Measurements from ENCODE around the gene GRM2. TPM values are rescaled to one million over a fixed set of nuclear protein-coding genes. Genes with fewer than 3 reads are reported as not detected.

GRM2 gene
- 0.08 TPM for total RNA-seq

- ATAC-seq, result peak; percentile 84
Observed at GRCh38 chr3:51706788-51707731, at the start of gene GRM2. Gene GRM2 (plus strand): TSS chr3:51707068. CDS start chr3:51708984, 1,916 bp downstream.

GRCh38 chr3:51657234-51657633, 49.6 kb upstream of the GRM2 start:
- ATAC-seq, result no peak

- ATAC-seq, result no peak
Observed at GRCh38 chr3:51659942-51660341, 46.9 kb upstream of the GRM2 start.

- ATAC-seq, result no peak
Observed at GRCh38 chr3:51662456-51662855, 44.4 kb upstream of the GRM2 start.

- ATAC-seq, result no peak
Observed at GRCh38 chr3:51668756-51669155, 38.1 kb upstream of the GRM2 start.

GRCh38 chr3:51669241-51670052, 37.4 kb upstream of the GRM2 start:
- ATAC-seq, result peak; percentile 77

GRCh38 chr3:51670053-51670822, 36.6 kb upstream of the GRM2 start:
- ATAC-seq, result no peak

- peak; percentile 86 for ATAC-seq
Observed at GRCh38 chr3:51670823-51671733, 35.8 kb upstream of the GRM2 start, which contains the start of gene TEX264. Gene TEX264 (plus strand): TSS chr3:51671252. CDS start chr3:51674305, 3,053 bp downstream.

GRCh38 chr3:51671734-51672475, 35.0 kb upstream of the GRM2 start:
- ATAC-seq, result peak; percentile 20

- ATAC-seq, result no peak
Observed at GRCh38 chr3:51673181-51673801, 33.6 kb upstream of the GRM2 start.

GRCh38 chr3:51673802-51674654, 32.8 kb upstream of the GRM2 start:
- no peak for ATAC-seq

GRCh38 chr3:51675201-51675611, 31.7 kb upstream of the GRM2 start:
- peak; percentile 67 for ATAC-seq

- ATAC-seq, result no peak
Observed at GRCh38 chr3:51676102-51676640, 30.7 kb upstream of the GRM2 start.

- no peak for ATAC-seq
Observed at GRCh38 chr3:51677358-51677757, 29.5 kb upstream of the GRM2 start.

GRCh38 chr3:51678186-51678585, 28.7 kb upstream of the GRM2 start:
- ATAC-seq, result no peak

- no peak for ATAC-seq
Observed at GRCh38 chr3:51678641-51679040, 28.2 kb upstream of the GRM2 start.

GRCh38 chr3:51679318-51679717, 27.6 kb upstream of the GRM2 start:
- ATAC-seq, result no peak

- ATAC-seq, result no peak
Observed at GRCh38 chr3:51679777-51680176, 27.1 kb upstream of the GRM2 start.

GRCh38 chr3:51680196-51680595, 26.7 kb upstream of the GRM2 start:
- ATAC-seq, result no peak
